GM21515 (cell line): Measurements from ENCODE around the gene SELENOI.
"Not testable (repeated sequence)": the region's sequence is repeated elsewhere in the genome, so short reads cannot be mapped to it uniquely, and the experiment has no call there.

Source experiments
- ATAC-seq: cut with Tn5 transposase; IDR thresholded peaks from one replicate; pipeline ENCODE4 v1.9.1; 2021; ENCODE audit not compliant: unreplicated experiment

Gene SELENOI

GRCh38 chr2:26356111-26356510, 10.2 kb downstream of the SELENOI start:
- ATAC-seq, result no peak

GRCh38 chr2:26356771-26357170, 10.8 kb downstream of the SELENOI start:
- no peak for ATAC-seq

GRCh38 chr2:26359886-26360473, 14.0 kb downstream of the SELENOI start:
- ATAC-seq, result no peak

- ATAC-seq, result no peak
These were observed 17.4 kb downstream of the SELENOI start for GRCh38 chr2:26363323-26363722.

- no peak for ATAC-seq
These were observed 18.0 kb downstream of the SELENOI start for GRCh38 chr2:26363958-26364357.

- ATAC-seq, result no peak
These were observed 18.7 kb downstream of the SELENOI start for GRCh38 chr2:26364669-26365068.

GRCh38 chr2:26366957-26367356, 21.0 kb downstream of the SELENOI start:
- ATAC-seq, result no peak

- not testable (repeated sequence) for ATAC-seq
These were observed 23.7 kb downstream of the SELENOI start for GRCh38 chr2:26369664-26370063.

GRCh38 chr2:26370909-26371308, 25.0 kb downstream of the SELENOI start:
- not testable (repeated sequence) for ATAC-seq

- ATAC-seq, result no peak
These were observed 30.9 kb downstream of the SELENOI start for GRCh38 chr2:26376799-26377198.

GRCh38 chr2:26380281-26380680, 34.3 kb downstream of the SELENOI start:
- ATAC-seq, result no peak

GRCh38 chr2:26382564-26382963, 36.6 kb downstream of the SELENOI start:
- no peak for ATAC-seq

GRCh38 chr2:26384183-26384582, 38.2 kb downstream of the SELENOI start:
- no peak for ATAC-seq

- ATAC-seq, result no peak
These were observed 38.7 kb downstream of the SELENOI start for GRCh38 chr2:26384597-26384996.

- ATAC-seq, result no peak
These were observed 41.2 kb downstream of the SELENOI start for GRCh38 chr2:26387189-26387588.

- ATAC-seq, result no peak
These were observed 48.8 kb downstream of the SELENOI start for GRCh38 chr2:26394694-26395093.

- no peak for ATAC-seq
These were observed 49.5 kb downstream of the SELENOI start for GRCh38 chr2:26395394-26395793.

- no peak for ATAC-seq
These were observed 50.9 kb downstream of the SELENOI start for GRCh38 chr2:26396734-26397298.

- ATAC-seq, result no peak
These were observed 53.9 kb downstream of the SELENOI start for GRCh38 chr2:26399771-26400376.

- no peak for ATAC-seq
These were observed 54.8 kb downstream of the SELENOI start for GRCh38 chr2:26400723-26401122.

- ATAC-seq, result no peak
These were observed 56.0 kb downstream of the SELENOI start, which contains the start of gene DRC1 for GRCh38 chr2:26401739-26402541. Gene DRC1, plus strand, starts transcription at chr2:26401920. Its CDS starts 70 bp downstream, at chr2:26401990.

GRCh38 chr2:26407526-26407925, 61.6 kb downstream of the SELENOI start:
- no peak for ATAC-seq
